Activated CD4-positive, alpha-beta T cell treated with anti-CD3 and anti-CD28 coated beads, Interleukin-2, amount 50 U/mL, for 1 hour (primary cell): Measurements from ENCODE around the gene CEP112.

Source experiments
- DNase-seq: peaks from one replicate; pipeline ENCODE4 v3.0.0-alpha.2; 2020

CEP112 gene

GRCh38 chr17:66056148-66056547, 135.8 kb downstream of the CEP112 start:
- DNase-seq = no peak

DNA sequence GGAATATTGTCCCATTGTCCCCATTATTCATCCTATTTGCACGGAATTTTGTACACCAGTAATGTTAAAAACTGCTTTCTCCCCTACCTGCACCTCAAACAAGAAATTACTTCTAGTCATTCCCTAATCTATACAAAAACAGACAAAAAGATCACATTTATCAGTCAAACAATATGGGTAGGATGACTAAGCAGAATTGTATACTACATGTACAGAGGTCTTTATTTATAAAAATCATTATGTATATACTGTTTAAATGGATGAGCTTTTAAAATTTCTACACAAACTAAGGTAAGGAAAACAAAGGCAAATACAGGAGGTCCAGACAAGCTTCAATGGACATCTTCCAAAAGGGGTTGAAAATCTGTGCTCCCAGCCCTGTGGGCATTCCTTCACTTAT, 137.7 kb downstream of the CEP112 start:
- DNase-seq = no peak

DNA sequence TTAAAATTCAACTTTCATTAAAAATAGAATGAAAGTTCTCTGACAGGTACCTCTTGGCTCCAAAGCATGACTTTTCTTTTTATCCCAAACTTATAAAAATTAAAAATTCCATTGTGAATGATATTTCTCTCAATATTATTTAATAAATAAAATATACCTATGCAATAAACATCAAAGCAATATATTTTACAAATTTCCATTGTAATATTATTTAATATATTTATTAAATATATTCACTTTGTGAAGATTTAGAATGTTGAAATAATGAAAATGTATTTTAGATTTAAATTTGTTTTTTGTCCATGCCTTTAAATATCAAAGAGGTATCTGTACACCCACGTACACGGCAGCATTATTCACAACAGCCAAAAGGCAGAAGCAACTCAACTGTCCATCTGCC, 147.8 kb downstream of the CEP112 start:
- DNase-seq = no peak

DNA sequence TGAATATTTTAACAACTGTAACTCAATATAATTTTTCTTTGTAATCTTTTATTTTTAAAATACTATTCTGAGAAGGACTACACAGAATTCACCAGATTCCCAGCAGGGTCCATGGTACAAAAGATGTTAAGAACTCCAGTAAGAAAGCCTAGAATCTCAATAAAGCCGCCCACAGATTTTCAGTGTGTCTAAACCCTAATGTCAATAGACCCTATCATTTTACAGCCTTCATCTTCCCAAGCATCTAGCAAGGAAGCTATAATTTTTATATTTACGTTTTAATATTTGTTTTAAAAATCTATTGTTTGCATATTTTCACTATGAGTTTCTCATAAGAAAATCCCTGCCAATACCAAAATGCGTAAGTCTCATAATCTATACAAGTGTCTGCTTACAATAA, 148.5 kb downstream of the CEP112 start:
- DNase-seq = no peak

- no peak for DNase-seq
Measured at GRCh38 chr17:66040402-66040801, 151.5 kb downstream of the CEP112 start.

GRCh38 chr17:66038125-66038524, 153.8 kb downstream of the CEP112 start:
- no peak for DNase-seq

DNA sequence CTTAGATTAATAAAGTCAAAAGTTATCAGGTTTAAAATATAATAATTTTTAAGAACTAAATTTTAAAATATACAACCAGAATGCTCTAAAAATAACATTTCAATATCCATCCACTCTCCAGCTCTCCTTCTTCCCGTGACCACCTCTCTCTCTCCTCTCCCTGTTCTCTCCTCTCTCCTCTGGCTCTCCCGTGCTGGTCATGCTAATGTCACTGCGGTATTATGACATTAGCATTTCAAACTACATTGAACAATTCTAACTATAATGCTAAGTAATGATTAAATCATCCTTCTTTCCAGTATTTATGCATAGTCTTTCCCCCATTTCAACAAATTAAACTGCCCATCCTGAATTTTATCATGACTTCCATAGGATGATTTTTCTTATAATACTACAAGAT, 154.7 kb downstream of the CEP112 start:
- no peak for DNase-seq

DNA sequence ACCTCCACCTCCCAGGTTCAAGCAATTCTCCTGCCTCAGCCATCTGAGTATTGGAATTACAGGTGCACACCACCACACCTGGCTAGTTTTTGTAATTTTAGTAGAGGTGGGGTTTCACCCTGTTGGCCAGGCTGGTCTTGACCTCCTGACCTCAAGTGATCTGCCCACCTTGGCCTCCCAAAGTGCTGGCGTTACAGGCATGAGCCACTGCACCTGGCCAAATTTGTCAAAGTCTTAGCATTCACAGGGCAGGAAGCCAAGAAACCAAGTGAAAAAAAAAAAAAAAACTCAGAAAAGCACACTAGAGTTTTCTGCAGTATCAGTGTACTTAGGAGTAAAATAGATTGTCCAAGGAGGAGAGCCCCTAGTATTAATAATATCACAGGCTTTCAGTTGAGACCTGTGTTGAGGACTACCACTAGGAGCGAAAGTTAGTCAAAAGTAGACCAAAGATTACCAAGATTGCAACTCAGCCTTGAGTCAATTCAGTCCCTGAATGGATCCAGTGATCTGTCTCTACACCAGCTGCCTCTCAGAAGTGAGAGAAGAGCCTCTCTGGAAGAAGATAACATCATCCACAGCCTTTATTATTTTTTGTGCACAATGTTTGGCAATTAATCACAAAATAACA, 159.7 kb downstream of the CEP112 start:
- no peak for DNase-seq

GRCh38 chr17:66025551-66025950, 166.4 kb downstream of the CEP112 start:
- no peak for DNase-seq

DNA sequence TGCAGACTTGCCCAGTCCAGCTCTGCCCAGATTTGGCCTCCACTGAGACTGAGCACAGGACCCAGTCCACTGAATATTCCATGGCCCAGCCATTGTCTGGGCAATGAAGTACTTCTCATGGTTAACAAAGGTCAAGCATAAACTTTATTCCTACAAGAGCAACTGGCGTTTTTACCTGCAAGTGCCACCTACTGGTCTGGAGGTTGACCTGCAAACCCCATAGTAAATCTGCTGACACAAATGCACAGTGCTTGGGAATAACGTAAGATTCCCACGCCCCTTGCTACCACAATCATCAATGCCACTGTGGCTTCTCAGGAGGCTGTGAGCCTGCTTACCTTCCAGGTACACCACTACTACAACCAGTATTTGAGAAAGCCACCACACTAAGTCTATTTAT, 170.2 kb downstream of the CEP112 start:
- DNase-seq = no peak

DNA sequence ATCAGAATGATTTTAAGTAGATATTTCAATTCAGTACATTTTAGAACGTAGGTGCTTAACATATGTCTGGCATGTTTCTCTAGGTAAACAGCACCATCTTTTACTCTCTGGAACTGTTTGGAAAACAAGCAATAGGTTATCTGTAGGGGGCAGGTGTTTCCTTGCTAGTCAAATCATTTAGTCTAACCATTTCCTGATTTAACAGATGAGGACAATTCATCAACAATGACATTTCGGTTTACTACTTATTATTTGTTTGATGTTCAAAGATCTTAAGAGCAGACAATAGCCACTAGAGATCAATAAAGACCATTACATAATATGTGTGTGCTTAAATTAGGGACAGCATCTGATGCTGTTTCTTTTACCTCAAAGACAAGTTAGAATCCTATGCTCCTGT, 173.1 kb downstream of the CEP112 start:
- no peak for DNase-seq

- no peak for DNase-seq
Measured at GRCh38 chr17:66016231-66016630, 175.7 kb downstream of the CEP112 start.

- DNase-seq = no peak
Measured at GRCh38 chr17:66008680-66009079, 183.3 kb downstream of the CEP112 start.

- no peak for DNase-seq
Measured at GRCh38 chr17:66006654-66007053, 185.3 kb downstream of the CEP112 start.

DNA sequence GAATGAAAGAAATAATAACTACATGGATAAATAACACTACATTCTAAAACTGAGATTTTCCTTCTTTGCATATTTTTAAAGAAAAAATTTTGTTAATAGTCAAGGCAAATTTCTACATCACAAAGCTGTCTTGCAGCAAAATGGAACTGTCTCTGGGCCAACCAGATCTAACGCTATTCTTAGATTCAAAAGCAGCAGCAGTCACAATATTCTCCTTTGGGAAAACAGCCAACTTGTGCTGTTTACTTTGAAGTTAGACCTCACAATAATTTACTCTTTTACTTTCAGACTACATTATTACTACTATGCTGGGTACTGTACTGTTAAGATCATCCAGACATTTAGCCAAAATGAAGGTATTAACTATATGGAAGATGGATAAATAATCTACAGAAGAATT, 189.1 kb downstream of the CEP112 start:
- no peak for DNase-seq

DNA sequence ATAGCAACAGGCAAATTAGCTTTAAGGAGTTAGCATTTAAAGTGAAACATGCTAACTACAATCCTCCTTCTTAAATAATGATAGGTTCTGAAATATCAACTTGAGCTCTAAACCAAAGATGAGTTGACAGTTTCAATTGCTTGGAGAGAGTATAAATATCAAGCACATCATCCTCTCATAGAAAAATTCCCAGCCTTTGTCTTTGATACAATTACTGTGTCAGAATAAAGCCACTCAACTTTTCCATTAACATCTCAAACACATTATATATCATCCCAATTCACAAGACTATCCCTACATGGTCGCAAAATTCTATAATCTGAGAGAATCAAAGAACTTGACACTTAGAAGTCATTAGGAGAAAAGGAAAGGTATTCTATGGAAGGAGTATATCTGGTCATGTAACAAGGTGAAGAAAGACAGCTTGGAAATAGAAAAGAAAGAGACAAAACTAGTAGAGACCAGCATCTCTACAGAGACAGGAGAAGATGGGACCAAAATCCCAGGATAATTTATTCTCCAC, 189.8 kb downstream of the CEP112 start:
- DNase-seq = no peak

- DNase-seq = no peak
Measured at GRCh38 chr17:66000216-66000615, 191.7 kb downstream of the CEP112 start.

DNA sequence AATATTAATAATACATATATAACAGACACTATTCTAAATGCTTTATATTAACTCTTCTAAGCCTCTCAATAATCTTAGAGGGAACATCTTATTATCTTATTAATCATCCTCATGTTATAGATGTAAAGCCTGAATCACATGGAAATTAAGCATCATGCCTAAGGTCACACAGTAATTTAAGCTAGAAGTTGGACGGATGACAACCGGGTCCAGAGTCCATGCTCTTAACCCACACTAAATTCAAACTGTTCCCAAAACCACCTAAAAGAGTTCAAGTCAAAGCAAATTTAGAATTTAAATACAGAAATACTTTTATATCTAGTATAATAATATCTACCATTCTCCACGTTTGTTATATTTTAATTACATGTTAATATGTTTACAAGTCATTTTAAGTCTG, 193.3 kb downstream of the CEP112 start:
- no peak for DNase-seq

- DNase-seq = no peak
Measured at GRCh38 chr17:65994679-65995078, 197.3 kb downstream of the CEP112 start.

GRCh38 chr17:65994114-65994513, 197.8 kb downstream of the CEP112 start:
- DNase-seq = no peak

GRCh38 chr17:65990593-65990992, 201.3 kb downstream of the CEP112 start:
- DNase-seq = no peak

DNA sequence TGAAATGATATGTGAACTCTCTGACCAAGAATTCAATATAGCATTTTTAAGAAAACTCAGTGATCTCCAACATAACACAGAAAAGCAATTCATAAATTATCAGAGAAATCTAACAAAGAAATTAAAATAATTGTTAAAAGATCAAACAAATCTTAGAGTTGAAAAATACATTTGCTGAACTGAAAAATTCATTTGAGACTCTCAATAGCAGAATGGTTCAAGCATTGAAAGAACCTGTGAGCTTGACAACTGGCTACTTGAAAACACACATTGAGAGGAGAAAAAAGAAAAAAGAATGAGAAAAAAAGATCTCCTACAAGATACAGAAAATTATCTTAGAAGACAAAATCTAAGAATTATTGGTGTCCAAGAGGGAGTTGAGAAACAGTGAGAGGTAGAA, 203.5 kb downstream of the CEP112 start:
- no peak for DNase-seq

GRCh38 chr17:65987988-65988387, 203.9 kb downstream of the CEP112 start:
- no peak for DNase-seq

DNA sequence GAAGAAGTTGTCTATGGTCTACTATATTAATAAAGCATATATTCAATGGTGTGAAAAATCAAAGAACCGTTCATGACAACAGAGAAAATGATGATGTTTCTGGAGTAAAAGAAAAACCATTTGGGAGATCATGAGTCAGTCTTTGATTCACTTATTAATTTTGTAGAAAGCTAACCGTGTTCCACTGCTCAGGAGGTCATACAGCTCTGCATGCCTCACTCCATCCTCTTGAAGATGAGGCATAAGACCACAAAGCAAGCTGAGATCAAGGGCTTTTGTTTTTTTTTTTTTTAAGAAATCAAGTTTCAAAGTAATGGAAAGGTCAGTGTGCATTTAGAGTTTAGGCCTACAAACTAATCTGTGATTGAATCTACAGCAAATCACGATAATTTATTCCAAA, 206.4 kb downstream of the CEP112 start:
- no peak for DNase-seq

DNA sequence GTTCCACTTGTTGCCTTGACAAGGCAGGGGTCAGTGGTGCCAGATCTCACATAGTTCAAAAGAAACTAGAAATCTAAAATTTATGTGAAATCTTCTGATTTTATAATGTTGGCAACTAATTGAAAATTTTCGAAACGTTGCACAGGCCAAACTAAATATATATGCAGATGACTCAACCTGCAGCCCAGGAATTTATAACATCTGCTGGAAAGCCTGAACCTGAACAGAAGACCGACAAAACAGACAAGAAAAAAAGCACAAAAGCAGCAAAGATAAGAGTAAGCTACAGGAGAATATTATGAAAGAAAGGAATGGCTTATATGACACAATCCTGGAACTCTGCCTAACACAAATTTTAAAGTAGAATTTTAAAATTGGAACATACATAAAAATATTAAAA, 207.6 kb downstream of the CEP112 start:
- no peak for DNase-seq

GRCh38 chr17:65978871-65979270, 213.1 kb downstream of the CEP112 start:
- no peak for DNase-seq
